ENCODE results near the gene NPB.
A peak's percentile ranks its signal among the peaks of the same experiment; 100 is the strongest.

The NPB gene

GRCh38 chr17:81921996-81922565 is 20.0 kb downstream of the NPB start:
- DNase-seq (ENCODE audit: extremely low read depth, insufficient read length) = no peak
- H3K27me3 ChIP-seq (replicated peaks; ENCODE audit: control insufficient read depth, insufficient read depth, low read length) = no peaks in the 10 kb centered on the region
- H3K36me3 ChIP-seq (ENCODE audit: control insufficient read depth, insufficient read depth, low read length) = peaks cover 8% of the 10 kb centered on the region
- TF ChIP-seq, protein P1, sequence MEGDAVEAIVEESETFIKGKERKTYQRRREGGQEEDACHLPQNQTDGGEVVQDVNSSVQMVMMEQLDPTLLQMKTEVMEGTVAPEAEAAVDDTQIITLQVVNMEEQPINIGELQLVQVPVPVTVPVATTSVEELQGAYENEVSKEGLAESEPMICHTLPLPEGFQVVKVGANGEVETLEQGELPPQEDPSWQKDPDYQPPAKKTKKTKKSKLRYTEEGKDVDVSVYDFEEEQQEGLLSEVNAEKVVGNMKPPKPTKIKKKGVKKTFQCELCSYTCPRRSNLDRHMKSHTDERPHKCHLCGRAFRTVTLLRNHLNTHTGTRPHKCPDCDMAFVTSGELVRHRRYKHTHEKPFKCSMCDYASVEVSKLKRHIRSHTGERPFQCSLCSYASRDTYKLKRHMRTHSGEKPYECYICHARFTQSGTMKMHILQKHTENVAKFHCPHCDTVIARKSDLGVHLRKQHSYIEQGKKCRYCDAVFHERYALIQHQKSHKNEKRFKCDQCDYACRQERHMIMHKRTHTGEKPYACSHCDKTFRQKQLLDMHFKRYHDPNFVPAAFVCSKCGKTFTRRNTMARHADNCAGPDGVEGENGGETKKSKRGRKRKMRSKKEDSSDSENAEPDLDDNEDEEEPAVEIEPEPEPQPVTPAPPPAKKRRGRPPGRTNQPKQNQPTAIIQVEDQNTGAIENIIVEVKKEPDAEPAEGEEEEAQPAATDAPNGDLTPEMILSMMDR (IDR thresholded peaks at IDR 0.05; ENCODE audit: insufficient read depth, low read length, poor library complexity, severe bottlenecking) = no peak
- H3K4me3 ChIP-seq (replicated peaks; ENCODE audit: low read depth, low read length) = no peak overlapping the region

GRCh38 chr17:81922566-81923301 is 20.7 kb downstream of the NPB start:
- H3K36me3 ChIP-seq (ENCODE audit: control insufficient read depth, insufficient read depth, low read length) = peaks cover 8% of the 10 kb centered on the region
- DNase-seq (ENCODE audit: extremely low read depth, insufficient read length) = no peak
- H3K27me3 ChIP-seq (replicated peaks; ENCODE audit: control insufficient read depth, insufficient read depth, low read length) = no peaks in the 10 kb centered on the region
- TF ChIP-seq, protein P1 (IDR thresholded peaks at IDR 0.05; ENCODE audit: insufficient read depth, low read length, poor library complexity, severe bottlenecking) = no peak
- H3K4me3 ChIP-seq (replicated peaks; ENCODE audit: low read depth, low read length) = no peak overlapping the region

DNA sequence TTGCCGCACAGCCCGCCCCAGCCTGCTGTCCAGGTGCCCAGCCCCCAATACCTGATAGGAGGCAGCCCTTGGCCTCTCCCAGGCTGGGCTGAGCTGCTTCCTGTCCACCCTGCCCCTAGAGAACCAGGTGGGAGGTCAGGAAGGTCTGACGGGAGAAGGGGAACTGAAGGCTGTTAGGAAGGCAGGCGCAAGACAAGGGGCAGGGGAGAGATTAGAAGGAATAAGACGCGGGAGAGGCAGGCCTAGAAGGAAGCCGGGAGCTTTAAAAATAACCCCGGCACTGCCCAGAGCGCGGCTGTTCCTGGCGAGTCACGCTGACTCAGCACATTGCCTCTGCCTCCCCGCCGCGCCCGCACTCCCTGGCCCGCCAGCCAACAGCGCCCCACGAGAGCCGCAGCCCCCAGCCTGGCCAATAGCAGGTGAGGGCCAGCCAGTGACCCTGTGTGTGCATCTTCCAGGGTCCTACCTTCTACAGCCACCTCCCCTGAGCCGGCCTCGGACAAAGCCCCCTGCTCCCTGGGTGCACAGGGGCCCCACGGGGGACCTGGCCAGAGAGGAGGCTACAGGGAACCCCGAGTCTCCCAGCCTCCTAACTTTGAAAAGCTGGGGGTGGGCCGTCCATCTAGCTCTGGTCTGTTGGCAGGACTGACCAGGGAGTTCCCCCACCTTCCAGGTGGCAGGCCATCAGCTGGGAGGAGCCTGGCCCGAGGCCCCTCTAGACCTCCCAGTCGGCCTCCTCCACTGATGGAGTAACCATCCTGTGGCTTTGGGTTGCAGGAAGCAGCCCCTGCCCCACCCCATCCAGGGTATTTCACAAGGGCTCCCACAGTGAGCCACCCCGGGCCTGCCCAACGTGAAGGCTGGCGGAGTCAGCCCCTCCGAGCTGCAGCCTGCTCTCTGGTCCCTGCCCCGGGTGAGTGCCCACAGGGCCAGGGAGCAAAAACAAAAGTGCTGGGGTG is 21.5 kb downstream of the NPB start:
- no peak for DNase-seq (ENCODE audit: extremely low read depth, insufficient read length)
- Histone ChIP-seq H3K4me3 (replicated peaks; ENCODE audit: low read depth, low read length) (no peak overlapping the region), H3K27me3 (replicated peaks; ENCODE audit: control insufficient read depth, insufficient read depth, low read length) (no peaks in the 10 kb centered on the region), H3K36me3 (ENCODE audit: control insufficient read depth, insufficient read depth, low read length) (peaks cover 8% of the 10 kb centered on the region)
- TF ChIP-seq, protein P1 (IDR thresholded peaks at IDR 0.05; ENCODE audit: insufficient read depth, low read length, poor library complexity, severe bottlenecking) = no peak

DNA sequence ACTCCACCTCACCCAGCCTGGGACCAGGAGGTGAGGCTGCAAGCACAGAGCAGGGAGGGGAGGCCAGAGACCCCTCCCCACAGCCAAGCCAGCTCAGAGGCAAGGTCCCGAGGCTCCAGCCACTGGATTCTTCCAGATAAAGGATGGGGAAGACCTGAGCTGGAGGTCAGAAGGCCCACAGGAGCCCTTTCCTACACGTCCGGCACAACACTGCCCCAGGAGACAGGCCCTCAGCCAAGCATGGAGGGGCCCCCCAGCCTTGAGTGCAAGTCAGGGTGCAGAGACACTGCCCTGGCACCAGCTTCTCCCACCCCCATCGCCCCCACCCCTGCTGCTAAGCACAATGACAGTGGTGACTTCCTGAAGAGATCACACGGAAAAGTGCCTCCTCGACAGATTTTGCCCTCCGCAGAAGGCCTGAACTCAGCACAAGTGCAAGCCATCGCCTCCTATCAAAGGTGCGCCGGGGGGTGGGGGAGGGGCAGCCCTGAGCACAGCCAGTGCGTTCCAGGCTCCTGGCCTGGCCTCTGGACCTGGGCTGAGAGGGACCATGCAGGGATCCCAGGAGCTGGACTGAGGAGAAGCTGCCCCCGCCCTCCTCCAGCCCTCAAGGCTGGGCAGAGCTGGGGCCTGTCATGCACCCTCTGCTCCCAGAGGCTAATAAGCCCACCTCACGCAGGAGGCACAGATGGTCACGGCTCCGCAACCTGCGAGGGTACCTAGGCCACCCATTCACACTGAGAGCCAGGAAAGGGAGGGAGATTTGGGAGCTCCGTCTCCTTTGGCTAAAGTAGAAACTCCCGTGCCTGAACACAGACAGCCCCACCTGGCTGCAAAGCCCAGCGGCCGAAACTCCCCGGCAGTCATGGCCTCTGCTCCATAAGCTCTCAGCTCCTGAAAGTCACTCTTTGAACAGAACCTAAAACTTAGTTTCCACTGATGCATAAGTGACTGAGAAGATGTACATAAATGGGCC is 22.8 kb downstream of the NPB start:
- no peak for DNase-seq (ENCODE audit: extremely low read depth, insufficient read length)
- TF ChIP-seq, protein P1 (IDR thresholded peaks at IDR 0.05; ENCODE audit: insufficient read depth, low read length, poor library complexity, severe bottlenecking) = no peak
- Histone ChIP-seq H3K36me3 (ENCODE audit: control insufficient read depth, insufficient read depth, low read length) (peaks cover 8% of the 10 kb centered on the region), H3K27me3 (replicated peaks; ENCODE audit: control insufficient read depth, insufficient read depth, low read length) (no peaks in the 10 kb centered on the region), H3K4me3 (replicated peaks; ENCODE audit: low read depth, low read length) (no peak overlapping the region)

- Histone ChIP-seq H3K4me3 (replicated peaks; ENCODE audit: low read depth, low read length) (peak overlapping the region; percentile 69), H3K27me3 (replicated peaks; ENCODE audit: control insufficient read depth, insufficient read depth, low read length) (no peaks in the 10 kb centered on the region), H3K36me3 (ENCODE audit: control insufficient read depth, insufficient read depth, low read length) (peaks cover 7% of the 10 kb centered on the region)
- no peak for DNase-seq (ENCODE audit: extremely low read depth, insufficient read length)
- TF ChIP-seq, protein P1 (IDR thresholded peaks at IDR 0.05; ENCODE audit: insufficient read depth, low read length, poor library complexity, severe bottlenecking) = no peak
Observed at GRCh38 chr17:81925860-81926450, 23.9 kb downstream of the NPB start.

All from GM06990 (cell line).